ENCODE measurements around the gene INSR. TPM values are rescaled to one million over a fixed set of nuclear protein-coding genes. Genes with fewer than 3 reads are reported as not detected.

Gene INSR
- total RNA-seq, 1 donor from 2014 or later = 44.7 TPM

- Mint-ChIP-seq H3K27me3 (ENCODE audit: low read depth) (no peaks in the 10 kb centered on the region), H3K27ac (peak overlapping the region; percentile 97)
Measured at GRCh38 chr19:7098701-7099596, 195.3 kb downstream of the INSR start.

GRCh38 chr19:7098096-7098495 is 196.1 kb downstream of the INSR start:
- Mint-ChIP-seq H3K36me3 (peaks cover 25% of the 10 kb centered on the region), H3K9me3 (peaks cover 32% of the 10 kb centered on the region), H3K27me3 (ENCODE audit: low read depth) (no peaks in the 10 kb centered on the region), H3K4me3 (peak overlapping the region; percentile 84), H3K4me1 (peaks cover 36% of the 10 kb centered on the region), H3K27ac (peak overlapping the region; percentile 97)
- no peak for DNase-seq (ENCODE audit: low spot score in 2 of 2, unreplicated experiment in 2 of 2)
- TF ChIP-seq CTCF (IDR thresholded peaks at IDR 0.05; ENCODE audit: unreplicated experiment) = no peak

More at GRCh38 chr19:7098701-7099596, 195.3 kb downstream of the INSR start:
- Mint-ChIP-seq H3K4me1 (peaks cover 38% of the 10 kb centered on the region), H3K9me3 (peaks cover 28% of the 10 kb centered on the region), H3K36me3 (peaks cover 22% of the 10 kb centered on the region), H3K4me3 (peak overlapping the region; percentile 84)
- peak; percentile 85 to 94 for DNase-seq (ENCODE audit: low spot score in 2 of 2, unreplicated experiment in 2 of 2)
- TF ChIP-seq CTCF (IDR thresholded peaks at IDR 0.05; ENCODE audit: unreplicated experiment) = no peak

- H3K36me3 Mint-ChIP-seq = peaks cover 68% of the 10 kb centered on the region
- H3K4me1 Mint-ChIP-seq = no peaks in the 10 kb centered on the region
- TF ChIP-seq CTCF (IDR thresholded peaks at IDR 0.05; ENCODE audit: unreplicated experiment) = no peak
- no peaks in the 10 kb centered on the region for H3K27me3 Mint-ChIP-seq (ENCODE audit: low read depth)
- no peak for DNase-seq (ENCODE audit: low spot score in 2 of 2, unreplicated experiment in 2 of 2)
- H3K9me3 Mint-ChIP-seq = peaks cover 50% of the 10 kb centered on the region
- no peak overlapping the region for H3K4me3 Mint-ChIP-seq
- H3K27ac Mint-ChIP-seq = no peak overlapping the region
Measured at GRCh38 chr19:7088999-7089398, 205.2 kb downstream of the INSR start.

GRCh38 chr19:7083076-7083956 is 210.9 kb downstream of the INSR start:
- Mint-ChIP-seq H3K27ac (no peak overlapping the region), H3K36me3 (peaks cover 79% of the 10 kb centered on the region), H3K4me1 (no peaks in the 10 kb centered on the region), H3K4me3 (no peak overlapping the region), H3K27me3 (ENCODE audit: low read depth) (no peaks in the 10 kb centered on the region), H3K9me3 (peaks cover 54% of the 10 kb centered on the region)
- no peak for DNase-seq (ENCODE audit: low spot score in 2 of 2, unreplicated experiment in 2 of 2)
- TF ChIP-seq CTCF (IDR thresholded peaks at IDR 0.05; ENCODE audit: unreplicated experiment) = no peak

- Mint-ChIP-seq H3K27ac (no peak overlapping the region), H3K9me3 (peaks cover 51% of the 10 kb centered on the region), H3K4me3 (no peak overlapping the region), H3K4me1 (no peaks in the 10 kb centered on the region), H3K27me3 (ENCODE audit: low read depth) (no peaks in the 10 kb centered on the region), H3K36me3 (peaks cover 86% of the 10 kb centered on the region)
- DNase-seq (ENCODE audit: low spot score in 2 of 2, unreplicated experiment in 2 of 2) = no peak
- no peak for TF ChIP-seq CTCF (IDR thresholded peaks at IDR 0.05; ENCODE audit: unreplicated experiment)
Measured at GRCh38 chr19:7078008-7078407, 216.2 kb downstream of the INSR start.

Measured in mesothelial cell of epicardium (in vitro differentiated cells).